Loucy (cell line): Measurements from ENCODE around the gene GSDMA.

Experiments used
- CTCF ChIP-seq: fragments of 200-600 bp; sonication (generic); conservative IDR thresholded peaks from 2 replicates; pipeline ENCODE4 v1.5.1; 2014; ENCODE audit warnings: mild to moderate bottlenecking, antibody characterized with exemption, low read length
- EZH2phosphoT487 ChIP-seq: fragments of 200-600 bp; IDR thresholded peaks from 2 replicates; pipeline ENCODE4 v1.6.1; 2018; ENCODE audit warnings: antibody characterized with exemption, mild to moderate bottlenecking, moderate library complexity, borderline replicate concordance

GRCh38 chr17:39954876-39955275 is 7.9 kb upstream of the GSDMA start:
- no peak for TF ChIP-seq CTCF
- no peak for TF ChIP-seq EZH2phosphoT487
